MG63 (cell line): ENCODE measurements around the gene DTNB. TPM values are rescaled to one million over a fixed set of nuclear protein-coding genes. Genes with fewer than 3 reads are reported as not detected.

ENCODE experiments used
- DNase-seq: peaks from one replicate; pipeline ENCODE4 v3.0.0-alpha.2; 2020
- H3K27me3 ChIP-seq: fragments of 250-450 bp; sonication (Bioruptor Pico); 2 replicates; pipeline ENCODE4 v1.5.1; 2020; ENCODE audit warnings: mild to moderate bottlenecking, moderate library complexity
- H3K36me3 ChIP-seq: fragments of 250-450 bp; sonication (Bioruptor Pico); 2 replicates; pipeline ENCODE4 v1.5.1; 2020; ENCODE audit warnings: mild to moderate bottlenecking, moderate library complexity
- H3K4me3 ChIP-seq: fragments of 250-450 bp; sonication (Bioruptor Pico); 2 replicates; pipeline ENCODE4 v1.5.1; 2020; ENCODE audit warnings: mild to moderate bottlenecking, moderate library complexity
- H3K9me3 ChIP-seq: fragments of 250-450 bp; sonication (Bioruptor Pico); 2 replicates; pipeline ENCODE4 v1.5.1; 2020; ENCODE audit warnings: mild to moderate bottlenecking, moderate library complexity
- total RNA-seq: library from RNA; depleted of rRNA; stranded (reverse); fragments of >200 nt; shearing (Covaris generic); gene quantifications from 2 replicates; pipeline ENCODE4 v1.2.3, GENCODE V29; 2014; ENCODE audit warnings: low replicate concordance

The DTNB gene
- total RNA-seq, 1 experiment from 2014 or later: 8.2 TPM

DNA sequence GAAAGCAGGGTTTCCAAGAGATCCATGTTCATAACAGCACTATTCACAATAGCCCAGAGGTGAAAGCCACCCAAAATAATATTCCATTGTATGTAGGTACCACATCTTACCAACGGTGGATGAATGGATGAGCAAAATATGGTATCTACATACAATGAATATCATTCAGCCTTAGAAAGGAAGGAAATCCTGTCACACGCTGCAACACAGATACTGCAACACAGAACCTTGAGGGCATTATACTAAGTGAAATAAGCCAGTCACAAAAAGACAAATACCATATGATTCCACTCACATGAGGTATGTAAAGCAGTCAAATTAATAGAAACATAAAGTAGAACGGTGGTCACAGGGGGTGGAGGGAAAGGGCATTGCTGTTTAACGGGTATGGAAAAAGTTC, 155.7 kb downstream of the DTNB start:
- no peak overlapping the region for H3K4me3 ChIP-seq
- no peak for DNase-seq
- no peaks in the 10 kb centered on the region for H3K36me3 ChIP-seq
- H3K9me3 ChIP-seq: no peaks in the 10 kb centered on the region
- H3K27me3 ChIP-seq: no peaks in the 10 kb centered on the region

- no peak for DNase-seq
- Histone ChIP-seq H3K36me3 (no peaks in the 10 kb centered on the region), H3K4me3 (no peak overlapping the region), H3K27me3 (no peaks in the 10 kb centered on the region), H3K9me3 (no peaks in the 10 kb centered on the region)
Measured at GRCh38 chr2:25514043-25514637, 159.2 kb downstream of the DTNB start.

GRCh38 chr2:25512707-25513106, 160.7 kb downstream of the DTNB start:
- Histone ChIP-seq H3K27me3 (no peaks in the 10 kb centered on the region), H3K36me3 (no peaks in the 10 kb centered on the region), H3K9me3 (no peaks in the 10 kb centered on the region), H3K4me3 (no peak overlapping the region)
- DNase-seq: no peak

GRCh38 chr2:25506226-25506625, 167.2 kb downstream of the DTNB start:
- no peak for DNase-seq
- H3K9me3 ChIP-seq: no peaks in the 10 kb centered on the region
- no peaks in the 10 kb centered on the region for H3K27me3 ChIP-seq
- no peak overlapping the region for H3K4me3 ChIP-seq
- no peaks in the 10 kb centered on the region for H3K36me3 ChIP-seq

DNA sequence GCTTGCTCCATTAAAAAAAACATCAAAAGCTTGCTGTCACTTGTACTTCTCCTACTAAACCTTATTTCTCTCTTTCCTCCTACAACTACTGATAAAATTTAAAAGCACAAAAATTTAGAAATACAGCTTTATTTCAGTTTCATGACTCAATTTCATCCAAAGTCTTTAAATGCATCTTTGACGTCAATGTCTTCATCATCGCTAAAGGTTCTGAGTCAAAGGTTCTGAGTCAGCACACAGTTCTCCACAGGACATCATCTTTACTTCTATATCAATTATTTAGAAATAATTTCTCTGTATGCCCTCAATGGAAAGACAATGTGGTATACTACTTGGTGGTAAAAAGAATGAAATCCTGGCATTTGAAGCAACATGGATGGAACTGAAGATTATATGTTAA, 167.8 kb downstream of the DTNB start:
- Histone ChIP-seq H3K27me3 (no peaks in the 10 kb centered on the region), H3K36me3 (no peaks in the 10 kb centered on the region), H3K4me3 (no peak overlapping the region), H3K9me3 (no peaks in the 10 kb centered on the region)
- DNase-seq: no peak

GRCh38 chr2:25505182-25505581, 168.2 kb downstream of the DTNB start:
- DNase-seq: no peak
- Histone ChIP-seq H3K9me3 (no peaks in the 10 kb centered on the region), H3K4me3 (no peak overlapping the region), H3K27me3 (no peaks in the 10 kb centered on the region), H3K36me3 (no peaks in the 10 kb centered on the region)

DNA sequence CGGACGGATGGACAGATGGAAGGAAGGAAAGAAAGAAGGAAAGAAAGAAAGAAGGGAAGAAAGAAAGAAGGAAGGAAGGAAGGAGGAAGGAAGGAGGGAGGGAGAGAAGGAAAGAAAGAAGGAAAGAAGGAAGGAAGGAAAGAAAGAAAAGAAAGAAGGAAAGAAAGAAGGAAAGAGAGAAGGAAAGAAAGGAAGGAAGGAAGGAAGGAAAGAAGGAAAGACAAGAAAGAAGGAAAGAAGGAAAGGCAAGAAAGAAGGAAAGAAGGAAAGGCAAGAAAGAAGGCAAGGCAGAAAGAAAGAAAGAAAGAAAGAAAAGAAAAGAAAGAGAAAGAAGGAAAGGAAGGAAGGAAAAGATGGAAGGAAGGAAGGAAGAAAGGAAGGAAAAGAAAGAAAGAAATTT, 169.1 kb downstream of the DTNB start:
- no peak for DNase-seq
- Histone ChIP-seq H3K36me3 (no peaks in the 10 kb centered on the region), H3K4me3 (no peak overlapping the region), H3K27me3 (no peaks in the 10 kb centered on the region), H3K9me3 (no peaks in the 10 kb centered on the region)

DNA sequence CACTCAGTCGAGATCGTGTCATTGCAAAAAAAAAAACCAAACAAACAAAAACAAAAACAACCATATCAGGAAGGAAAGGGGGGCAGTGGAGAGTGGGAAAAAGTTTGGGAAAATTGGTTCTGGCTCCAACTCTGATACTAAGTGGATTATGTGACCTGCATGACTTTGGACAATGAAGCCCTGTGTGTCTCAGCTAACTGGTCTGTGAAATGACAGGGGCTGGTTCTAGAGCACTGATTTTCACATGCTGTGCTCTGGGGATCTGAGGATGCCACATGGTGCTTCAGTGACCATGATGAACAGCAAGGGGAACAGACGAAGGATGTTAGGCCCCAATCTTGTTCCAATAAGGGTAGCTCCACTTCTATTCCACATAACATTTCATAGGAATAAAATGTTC, 174.2 kb downstream of the DTNB start:
- Histone ChIP-seq H3K27me3 (no peaks in the 10 kb centered on the region), H3K36me3 (no peaks in the 10 kb centered on the region), H3K9me3 (no peaks in the 10 kb centered on the region), H3K4me3 (no peak overlapping the region)
- DNase-seq: no peak

DNA sequence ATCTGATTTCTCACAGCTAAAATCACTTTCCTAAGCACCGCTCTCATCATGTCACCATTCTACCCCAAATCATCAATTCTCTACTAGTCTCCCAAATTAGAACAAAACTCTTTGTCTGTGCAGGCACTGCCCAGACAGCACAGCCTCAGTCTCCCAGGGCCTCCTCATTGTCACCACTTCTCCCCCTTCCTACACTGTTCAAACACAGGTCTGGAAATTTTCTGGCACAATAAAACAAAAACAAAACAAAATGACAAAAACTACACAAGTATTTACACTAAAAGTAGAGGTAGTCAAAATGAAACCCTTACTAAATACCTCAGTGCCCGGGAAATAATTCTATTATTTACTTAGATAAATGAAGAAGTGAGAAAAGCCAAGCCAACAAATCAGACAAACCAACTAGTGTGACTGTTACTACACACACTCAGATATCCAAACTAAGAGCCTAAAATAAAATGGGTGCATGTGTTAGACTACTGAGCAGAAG, 175.4 kb downstream of the DTNB start:
- no peaks in the 10 kb centered on the region for H3K36me3 ChIP-seq
- H3K9me3 ChIP-seq: no peaks in the 10 kb centered on the region
- no peak for DNase-seq
- no peaks in the 10 kb centered on the region for H3K27me3 ChIP-seq
- H3K4me3 ChIP-seq: no peak overlapping the region

DNA sequence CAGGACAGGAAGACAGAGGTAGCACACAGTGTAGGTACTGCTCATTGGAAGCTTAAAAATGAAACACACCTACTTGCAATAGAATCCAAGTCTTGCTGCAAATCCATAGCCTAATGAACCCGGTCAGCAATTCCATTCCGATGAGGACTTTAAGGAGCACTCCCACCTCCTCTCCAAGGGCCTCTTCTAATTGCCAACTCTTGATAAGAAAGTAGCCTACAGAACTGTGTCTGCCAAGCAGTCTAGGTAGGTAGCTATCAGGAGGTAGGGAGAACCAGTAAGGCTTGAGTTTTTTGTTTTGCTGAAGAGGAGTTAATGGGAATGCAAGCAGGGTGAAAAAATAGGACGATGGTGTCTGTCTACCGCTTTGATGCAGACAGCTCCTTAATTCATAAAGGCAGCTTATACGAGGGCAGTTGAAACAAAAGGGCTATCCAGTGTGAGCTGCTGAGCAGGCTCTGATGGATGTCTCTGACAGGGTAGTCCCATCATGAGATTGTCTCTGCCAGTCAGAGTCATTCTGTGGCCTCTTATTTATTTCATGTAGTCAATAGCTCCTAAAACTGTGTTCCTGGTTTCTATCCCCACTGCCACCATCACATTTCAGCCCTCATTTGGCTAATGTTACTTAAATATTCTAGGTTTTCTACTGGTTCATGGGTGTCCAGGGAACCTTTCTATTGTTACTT, 176.0 kb downstream of the DTNB start:
- Histone ChIP-seq H3K4me3 (no peak overlapping the region), H3K36me3 (no peaks in the 10 kb centered on the region), H3K27me3 (no peaks in the 10 kb centered on the region), H3K9me3 (no peaks in the 10 kb centered on the region)
- no peak for DNase-seq

DNA sequence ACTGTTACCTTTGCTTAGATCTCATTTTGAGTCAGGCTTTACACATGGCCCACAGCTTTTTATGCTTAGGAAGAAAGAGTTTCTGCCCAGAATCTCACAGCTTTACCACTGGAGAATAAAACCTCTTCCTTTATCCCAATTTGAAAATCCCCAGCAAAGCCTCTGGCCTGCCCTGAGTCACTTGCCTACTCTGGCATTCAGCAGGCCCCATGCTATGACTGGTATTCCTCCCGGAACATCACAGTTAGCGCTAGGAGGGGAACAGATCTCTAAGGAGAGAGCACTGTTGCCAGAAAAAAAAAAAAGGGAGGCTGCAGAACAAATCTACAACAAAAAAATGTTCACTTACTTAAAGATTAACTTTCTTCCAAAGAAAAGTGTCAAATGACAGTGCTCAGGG, 178.8 kb downstream of the DTNB start:
- Histone ChIP-seq H3K4me3 (no peak overlapping the region), H3K9me3 (no peaks in the 10 kb centered on the region), H3K27me3 (no peaks in the 10 kb centered on the region), H3K36me3 (no peaks in the 10 kb centered on the region)
- peak; percentile 85 for DNase-seq

- Histone ChIP-seq H3K9me3 (no peaks in the 10 kb centered on the region), H3K4me3 (no peak overlapping the region), H3K27me3 (no peaks in the 10 kb centered on the region), H3K36me3 (no peaks in the 10 kb centered on the region)
- DNase-seq: no peak
Measured at GRCh38 chr2:25493207-25493606, 180.2 kb downstream of the DTNB start.

- DNase-seq: no peak
- Histone ChIP-seq H3K27me3 (no peaks in the 10 kb centered on the region), H3K4me3 (no peak overlapping the region), H3K9me3 (no peaks in the 10 kb centered on the region), H3K36me3 (no peaks in the 10 kb centered on the region)
Measured at GRCh38 chr2:25492726-25493125, 180.7 kb downstream of the DTNB start.

GRCh38 chr2:25491966-25492532, 181.3 kb downstream of the DTNB start:
- H3K4me3 ChIP-seq: no peak overlapping the region
- no peak for DNase-seq
- no peaks in the 10 kb centered on the region for H3K27me3 ChIP-seq
- H3K36me3 ChIP-seq: no peaks in the 10 kb centered on the region
- no peaks in the 10 kb centered on the region for H3K9me3 ChIP-seq

- DNase-seq: peak; percentile 66
- Histone ChIP-seq H3K4me3 (no peak overlapping the region), H3K36me3 (no peaks in the 10 kb centered on the region), H3K27me3 (no peaks in the 10 kb centered on the region), H3K9me3 (no peaks in the 10 kb centered on the region)
Measured at GRCh38 chr2:25491003-25491696, 182.2 kb downstream of the DTNB start.

DNA sequence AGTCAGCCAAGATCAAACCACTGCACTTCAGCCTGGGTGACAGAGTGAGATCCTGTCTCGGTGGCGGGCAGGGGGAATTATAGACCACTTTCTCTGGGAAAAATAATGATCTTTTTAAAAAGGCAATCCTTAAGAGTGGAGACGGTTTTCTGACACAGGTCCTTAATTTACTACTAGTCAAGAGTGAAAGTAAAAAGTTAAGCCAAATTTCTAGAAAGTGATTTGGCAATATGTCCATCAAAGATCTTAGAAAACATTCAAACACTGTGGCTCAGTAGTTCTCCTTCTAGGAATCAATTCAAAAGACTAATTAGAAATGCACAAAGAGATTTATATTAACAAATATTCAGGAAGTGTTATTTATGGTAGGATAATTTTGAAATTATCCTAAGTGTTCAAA, 183.2 kb downstream of the DTNB start:
- Histone ChIP-seq H3K27me3 (no peaks in the 10 kb centered on the region), H3K9me3 (no peaks in the 10 kb centered on the region), H3K36me3 (no peaks in the 10 kb centered on the region), H3K4me3 (no peak overlapping the region)
- DNase-seq: no peak

DNA sequence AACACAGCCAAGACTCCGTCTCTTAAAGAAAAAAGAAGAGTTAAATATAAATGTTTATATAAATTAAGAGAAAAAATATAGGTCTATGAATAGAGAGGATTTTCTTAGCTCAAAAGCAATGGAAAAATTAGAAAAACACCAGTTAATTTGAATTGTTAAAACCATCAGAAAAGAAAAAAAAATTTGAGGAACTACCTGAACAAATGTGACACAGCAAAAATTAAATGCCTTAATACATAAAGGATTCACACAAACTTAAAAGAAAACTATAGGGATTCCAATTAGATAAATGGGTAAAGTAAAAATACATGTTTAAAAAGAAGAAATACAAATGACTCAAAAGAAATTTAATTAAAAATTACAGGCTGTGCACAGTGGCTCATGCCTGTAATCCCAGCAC, 183.7 kb downstream of the DTNB start:
- no peaks in the 10 kb centered on the region for H3K36me3 ChIP-seq
- no peaks in the 10 kb centered on the region for H3K27me3 ChIP-seq
- H3K9me3 ChIP-seq: no peaks in the 10 kb centered on the region
- no peak overlapping the region for H3K4me3 ChIP-seq
- no peak for DNase-seq
